OCI-LY1 (cell line): ENCODE results near the gene CEBPZ.

ENCODE experiments used
- CTCF ChIP-seq: fragments of 200-600 bp; sonication (generic), shearing (Covaris generic); IDR thresholded peaks from 2 replicates; pipeline ENCODE4 v1.5.1; 2017; ENCODE audit warnings: mild to moderate bottlenecking, antibody characterized with exemption, low read length, moderate library complexity, mixed read lengths
- EZH2 ChIP-seq: fragments of 200-600 bp; sonication (generic), shearing (Covaris generic); IDR thresholded peaks from 2 replicates; pipeline ENCODE4 v1.8.0; 2017; ENCODE audit warnings: borderline replicate concordance, mixed run types, mild to moderate bottlenecking, antibody characterized with exemption, low read length, moderate library complexity, mixed read lengths

GRCh38 chr2:37167636-37168180, 63.7 kb downstream of the CEBPZ start:
- TF ChIP-seq CTCF = no peak
- TF ChIP-seq EZH2 = no peak
